Activated naive CD8-positive, alpha-beta T cell treated with anti-CD3 and anti-CD28 coated beads for 36 hours (primary cell): ENCODE data around the gene ADAMTS18. TPM values are rescaled to one million over a fixed set of nuclear protein-coding genes. Genes with fewer than 3 reads are reported as not detected.
"Not testable (repeated sequence)": the region's sequence is repeated elsewhere in the genome, so short reads cannot be mapped to it uniquely, and the experiment has no call there.

Source experiments
- DNase-seq: peaks from one replicate; pipeline ENCODE4 v3.0.0; 2021
- H3K27ac Mint-ChIP-seq: one replicate; pipeline ENCODE4 v1.8.0; 2022; ENCODE audit warnings: mild to moderate bottlenecking, moderate library complexity, mixed read lengths
- H3K27me3 Mint-ChIP-seq: one replicate; pipeline ENCODE4 v1.8.0; 2022; ENCODE audit warnings: mild to moderate bottlenecking, mixed read lengths
- H3K36me3 Mint-ChIP-seq: one replicate; pipeline ENCODE4 v1.8.0; 2021; ENCODE audit warnings: mild to moderate bottlenecking, mixed read lengths
- H3K4me1 Mint-ChIP-seq: one replicate; pipeline ENCODE4 v1.8.0; 2021; ENCODE audit warnings: mixed read lengths
- H3K4me3 Mint-ChIP-seq: one replicate; pipeline ENCODE4 v1.8.0; 2022; ENCODE audit warnings: mild to moderate bottlenecking, moderate library complexity, mixed read lengths
- H3K9me3 Mint-ChIP-seq: one replicate; pipeline ENCODE4 v1.8.0; 2022; ENCODE audit warnings: mixed read lengths
- total RNA-seq, 2 experiments: library from RNA; stranded (reverse); gene quantifications; one replicate each; pipeline ENCODE4 v1.2.3, GENCODE V29; 2021

ADAMTS18 gene
- total RNA-seq, 2 experiments from 2014 or later = not detected

DNA sequence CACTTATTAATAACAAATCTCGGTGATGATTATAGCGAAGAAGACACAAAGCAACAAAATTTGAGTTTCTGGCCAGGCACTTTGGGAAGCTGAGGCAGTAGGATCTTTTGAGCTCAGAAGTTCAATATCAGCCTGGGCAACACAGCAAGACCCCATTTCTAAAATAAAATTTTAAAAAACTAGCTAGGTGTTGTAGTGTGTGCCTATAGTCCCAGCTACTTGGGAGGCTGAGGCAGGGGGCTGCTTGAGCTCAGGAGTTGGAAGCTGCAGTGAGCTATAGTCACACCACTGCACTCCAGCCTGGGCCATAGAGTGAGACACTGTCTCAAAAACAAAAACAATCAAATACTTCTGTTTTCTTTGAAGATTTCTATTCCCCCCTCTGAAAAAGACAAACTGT, 130.7 kb downstream of the ADAMTS18 start:
- H3K4me3 Mint-ChIP-seq = no peak overlapping the region
- H3K27me3 Mint-ChIP-seq = peaks cover 3% of the 10 kb centered on the region
- H3K27ac Mint-ChIP-seq = no peak overlapping the region
- no peaks in the 10 kb centered on the region for H3K9me3 Mint-ChIP-seq
- no peak for DNase-seq
- peaks cover 10% of the 10 kb centered on the region for H3K4me1 Mint-ChIP-seq
- H3K36me3 Mint-ChIP-seq = no peaks in the 10 kb centered on the region

DNA sequence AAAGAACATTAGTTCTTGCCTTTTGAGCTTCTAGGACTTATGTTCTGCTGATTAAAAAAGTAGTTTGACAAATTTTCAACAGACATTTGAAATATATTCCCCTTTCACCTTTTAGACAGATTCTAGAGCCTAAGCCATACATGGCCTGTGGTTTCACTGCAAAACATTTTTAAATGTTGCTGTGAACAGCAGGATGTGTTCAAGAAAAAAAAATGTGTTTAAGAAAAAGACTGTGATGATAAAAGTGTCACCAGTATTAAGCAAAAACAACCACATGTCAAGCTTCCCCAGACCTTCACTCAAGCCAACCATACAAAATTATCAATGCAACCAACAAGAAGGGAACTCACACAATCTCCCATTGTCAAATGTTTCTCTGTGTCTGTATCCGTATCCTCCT, 132.2 kb downstream of the ADAMTS18 start:
- Mint-ChIP-seq H3K27ac (no peak overlapping the region), H3K4me3 (no peak overlapping the region), H3K9me3 (no peaks in the 10 kb centered on the region), H3K36me3 (no peaks in the 10 kb centered on the region), H3K27me3 (peaks cover 6% of the 10 kb centered on the region), H3K4me1 (peaks cover 3% of the 10 kb centered on the region)
- DNase-seq = no peak

GRCh38 chr16:77302249-77302648, 132.6 kb downstream of the ADAMTS18 start:
- no peaks in the 10 kb centered on the region for H3K9me3 Mint-ChIP-seq
- H3K36me3 Mint-ChIP-seq = no peaks in the 10 kb centered on the region
- DNase-seq = no peak
- H3K4me3 Mint-ChIP-seq = no peak overlapping the region
- H3K27ac Mint-ChIP-seq = no peak overlapping the region
- peaks cover 6% of the 10 kb centered on the region for H3K27me3 Mint-ChIP-seq
- no peaks in the 10 kb centered on the region for H3K4me1 Mint-ChIP-seq

- Mint-ChIP-seq H3K4me1 (no peaks in the 10 kb centered on the region), H3K27ac (no peak overlapping the region), H3K27me3 (peaks cover 9% of the 10 kb centered on the region), H3K36me3 (no peaks in the 10 kb centered on the region), H3K9me3 (no peaks in the 10 kb centered on the region), H3K4me3 (no peak overlapping the region)
- no peak for DNase-seq
These were observed 134.6 kb downstream of the ADAMTS18 start for GRCh38 chr16:77300256-77300655.

DNA sequence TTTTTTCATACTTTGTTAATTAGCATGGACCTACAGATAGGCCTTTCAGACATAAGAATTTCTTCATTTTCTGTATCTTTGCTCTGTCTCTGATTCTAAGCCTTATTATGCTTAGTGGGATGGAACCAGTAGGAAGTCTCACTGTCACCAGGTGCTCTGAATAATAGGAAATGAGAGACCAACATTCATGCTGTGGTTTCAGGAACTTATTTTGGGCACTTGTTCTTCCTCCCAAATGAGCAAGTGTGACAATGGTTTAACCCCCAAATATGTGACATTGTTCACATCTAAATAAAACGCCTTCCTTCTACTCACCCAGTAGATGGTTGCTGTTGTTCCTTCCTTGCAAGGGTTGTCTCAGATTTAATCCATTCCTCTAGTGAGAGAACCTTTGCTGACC, 135.4 kb downstream of the ADAMTS18 start:
- no peak overlapping the region for H3K27ac Mint-ChIP-seq
- no peak for DNase-seq
- H3K4me3 Mint-ChIP-seq = no peak overlapping the region
- no peaks in the 10 kb centered on the region for H3K4me1 Mint-ChIP-seq
- H3K27me3 Mint-ChIP-seq = peaks cover 12% of the 10 kb centered on the region
- no peaks in the 10 kb centered on the region for H3K9me3 Mint-ChIP-seq
- no peaks in the 10 kb centered on the region for H3K36me3 Mint-ChIP-seq

DNA sequence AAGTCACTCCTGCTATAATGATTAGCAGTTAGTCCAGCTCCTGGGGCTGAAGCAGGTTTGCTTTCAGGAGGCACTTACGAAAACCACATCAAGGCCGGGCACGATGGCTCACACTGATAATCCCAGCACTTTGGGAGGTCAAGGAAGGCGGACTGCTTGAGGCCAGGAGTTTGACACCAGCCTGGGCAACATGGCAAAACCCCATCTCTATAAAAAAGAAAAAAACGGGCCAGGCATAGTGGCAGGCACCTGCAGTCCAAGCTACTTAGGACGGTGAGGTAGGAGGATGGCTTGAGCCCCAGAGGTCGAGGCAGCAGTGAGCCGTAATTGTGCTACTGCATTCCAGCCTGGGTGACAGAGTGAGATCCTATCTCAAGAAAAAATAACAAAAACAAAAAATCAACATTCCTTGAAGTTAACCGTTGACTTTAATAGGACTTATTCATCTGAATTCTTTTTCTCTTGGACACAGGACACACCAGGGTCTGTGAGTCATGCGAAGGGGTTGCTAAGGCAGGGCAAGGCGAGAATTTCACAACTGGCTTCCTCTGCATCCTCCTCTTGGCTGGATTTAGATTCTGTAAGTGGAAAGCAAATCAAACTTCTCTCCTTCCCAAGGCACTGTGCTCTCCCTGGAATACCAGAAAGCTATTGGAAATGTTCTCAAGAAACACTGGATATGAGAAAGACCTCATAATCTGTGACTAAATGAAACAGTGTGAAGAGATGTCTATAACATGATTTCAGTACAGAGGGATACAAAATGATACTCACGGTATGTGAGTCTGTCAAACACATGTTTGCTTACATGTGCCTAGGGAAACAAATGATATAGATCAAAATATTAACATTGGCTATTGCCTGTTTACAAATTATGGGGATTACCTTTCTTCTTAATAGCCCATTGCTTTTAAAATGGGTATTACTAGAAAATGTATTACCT, 136.1 kb downstream of the ADAMTS18 start:
- Mint-ChIP-seq H3K36me3 (no peaks in the 10 kb centered on the region), H3K27ac (no peak overlapping the region), H3K4me3 (no peak overlapping the region), H3K4me1 (no peaks in the 10 kb centered on the region), H3K27me3 (peaks cover 13% of the 10 kb centered on the region), H3K9me3 (no peaks in the 10 kb centered on the region)
- DNase-seq = no peak

DNA sequence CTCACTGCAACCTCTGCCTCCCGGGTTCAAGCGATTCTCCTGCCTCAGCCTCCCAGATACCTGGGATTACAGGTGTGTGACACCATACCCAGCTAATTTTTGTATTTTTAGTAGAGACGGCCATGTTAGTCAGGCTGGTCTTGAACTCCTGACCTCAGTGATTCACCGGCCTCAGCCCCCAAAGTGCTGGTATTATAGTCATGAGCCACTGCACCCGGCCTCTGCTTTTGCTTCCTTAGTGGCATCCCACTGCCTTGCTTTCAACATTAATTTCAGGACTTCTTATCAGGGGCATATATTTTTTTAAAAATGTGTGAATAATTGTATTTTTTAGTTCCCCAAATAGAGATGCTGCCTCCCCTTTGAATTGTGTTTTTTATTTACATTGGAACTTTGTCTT, 136.8 kb downstream of the ADAMTS18 start:
- Mint-ChIP-seq H3K4me3 (no peak overlapping the region), H3K9me3 (no peaks in the 10 kb centered on the region), H3K4me1 (no peaks in the 10 kb centered on the region), H3K27me3 (peaks cover 11% of the 10 kb centered on the region), H3K27ac (no peak overlapping the region), H3K36me3 (no peaks in the 10 kb centered on the region)
- DNase-seq = no peak

GRCh38 chr16:77295896-77296295, 138.9 kb downstream of the ADAMTS18 start:
- Mint-ChIP-seq H3K4me3 (no peak overlapping the region), H3K36me3 (no peaks in the 10 kb centered on the region), H3K27ac (no peak overlapping the region), H3K9me3 (no peaks in the 10 kb centered on the region), H3K4me1 (no peaks in the 10 kb centered on the region), H3K27me3 (peaks cover 10% of the 10 kb centered on the region)
- no peak for DNase-seq

DNA sequence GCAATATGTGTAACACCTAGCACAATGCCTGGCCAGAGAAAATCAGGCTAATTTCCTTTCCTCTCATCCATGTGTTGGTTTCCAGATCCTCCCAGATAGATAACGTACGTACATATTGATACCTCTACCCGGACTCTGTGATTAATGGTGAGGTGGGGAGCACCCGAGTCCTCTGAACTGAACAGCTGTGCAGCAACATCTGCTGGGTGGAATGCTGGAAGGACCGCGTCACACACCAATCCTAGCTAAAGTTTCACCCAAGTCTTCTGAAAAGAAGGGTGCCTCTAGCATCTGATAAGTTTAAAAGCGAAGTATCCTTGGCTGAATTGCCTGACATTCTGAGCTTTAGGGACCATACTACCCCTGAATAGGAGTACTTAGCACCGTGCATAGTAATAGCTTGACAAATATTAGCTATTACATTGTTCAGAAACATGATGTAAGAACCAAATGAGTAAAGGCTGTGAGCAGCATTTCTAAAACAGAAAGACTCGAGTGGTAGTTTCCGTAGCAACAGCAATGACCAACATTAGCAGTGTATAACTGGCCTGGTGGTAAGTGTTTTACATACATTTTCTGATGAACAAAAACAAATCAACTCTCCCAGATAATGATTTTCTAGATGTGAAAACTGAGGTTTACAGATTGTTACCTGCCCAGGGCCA, 144.3 kb downstream of the ADAMTS18 start:
- Mint-ChIP-seq H3K4me3 (no peak overlapping the region), H3K27ac (no peak overlapping the region), H3K36me3 (no peaks in the 10 kb centered on the region), H3K9me3 (no peaks in the 10 kb centered on the region), H3K27me3 (peaks cover 4% of the 10 kb centered on the region), H3K4me1 (no peaks in the 10 kb centered on the region)
- no peak for DNase-seq

DNA sequence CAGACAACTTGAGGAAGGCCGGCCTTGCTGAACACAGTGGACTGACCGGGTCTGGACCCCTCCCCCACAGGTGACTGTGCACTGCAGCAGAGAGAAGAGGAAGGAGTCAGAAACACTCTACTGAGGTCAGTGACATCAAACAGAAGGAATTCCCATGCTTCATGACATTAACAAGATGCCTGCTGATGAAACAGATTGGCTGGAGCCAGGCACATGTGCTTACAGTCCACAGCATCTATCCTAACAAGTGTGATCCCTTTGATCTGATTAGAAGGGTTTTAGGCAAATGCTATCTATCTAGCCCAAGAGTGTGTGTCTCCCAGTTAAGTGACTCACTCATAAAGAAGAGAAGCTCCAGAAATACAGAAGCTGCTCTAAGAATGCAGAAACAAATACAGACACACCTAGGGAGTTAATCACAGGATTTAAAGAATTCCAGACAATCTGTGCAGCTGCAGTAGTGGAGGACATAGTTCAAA, 145.5 kb downstream of the ADAMTS18 start:
- DNase-seq = no peak
- Mint-ChIP-seq H3K27me3 (peaks cover under 1% of the 10 kb centered on the region), H3K36me3 (no peaks in the 10 kb centered on the region), H3K4me3 (no peak overlapping the region), H3K9me3 (no peaks in the 10 kb centered on the region), H3K4me1 (no peaks in the 10 kb centered on the region), H3K27ac (no peak overlapping the region)

DNA sequence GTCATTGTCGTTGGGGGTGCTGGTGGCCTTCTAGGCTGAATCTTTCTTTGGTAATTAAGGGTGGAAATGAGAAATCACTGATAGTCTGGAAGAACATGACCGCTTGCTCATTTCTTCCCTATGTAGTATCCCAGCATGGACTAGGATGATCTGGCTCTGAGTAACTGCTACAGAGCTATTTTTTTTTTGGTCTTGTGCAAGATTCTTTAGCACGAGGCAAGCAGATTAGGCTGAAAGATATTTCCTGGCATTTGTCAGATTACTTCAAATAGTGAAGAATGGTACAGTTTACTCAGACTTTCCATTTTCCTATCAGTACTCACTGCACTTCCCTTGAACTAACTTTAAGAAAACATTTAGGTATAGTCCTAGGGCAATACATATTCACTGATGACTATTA, 146.6 kb downstream of the ADAMTS18 start:
- H3K36me3 Mint-ChIP-seq = no peaks in the 10 kb centered on the region
- no peaks in the 10 kb centered on the region for H3K4me1 Mint-ChIP-seq
- no peaks in the 10 kb centered on the region for H3K9me3 Mint-ChIP-seq
- no peak overlapping the region for H3K27ac Mint-ChIP-seq
- DNase-seq = no peak
- no peaks in the 10 kb centered on the region for H3K27me3 Mint-ChIP-seq
- H3K4me3 Mint-ChIP-seq = no peak overlapping the region

DNA sequence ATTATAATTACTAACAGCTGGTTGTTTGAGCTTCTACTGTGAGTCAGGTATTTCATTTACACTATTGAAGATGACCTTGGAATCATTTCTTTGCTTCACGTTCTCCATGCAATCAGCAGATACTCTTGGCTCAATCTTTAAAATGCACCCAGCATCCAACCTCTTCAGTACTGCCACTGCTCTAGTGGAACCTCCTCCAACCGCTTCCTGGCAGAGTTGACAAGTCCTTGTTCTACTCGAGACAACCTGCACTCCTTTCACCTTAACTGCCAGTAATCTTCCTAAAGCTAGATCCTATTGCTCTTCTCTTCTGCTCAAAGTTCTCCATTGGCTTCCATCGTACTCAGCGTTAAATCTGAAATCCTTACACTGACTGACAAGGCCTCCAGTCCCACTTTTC, 149.2 kb downstream of the ADAMTS18 start:
- Mint-ChIP-seq H3K4me3 (no peak overlapping the region), H3K36me3 (no peaks in the 10 kb centered on the region), H3K27me3 (no peaks in the 10 kb centered on the region), H3K27ac (no peak overlapping the region), H3K4me1 (no peaks in the 10 kb centered on the region), H3K9me3 (no peaks in the 10 kb centered on the region)
- DNase-seq = no peak

- Mint-ChIP-seq H3K4me1 (no peaks in the 10 kb centered on the region), H3K4me3 (no peak overlapping the region), H3K27me3 (no peaks in the 10 kb centered on the region), H3K27ac (no peak overlapping the region), H3K36me3 (no peaks in the 10 kb centered on the region), H3K9me3 (no peaks in the 10 kb centered on the region)
- DNase-seq = no peak
These were observed 152.5 kb downstream of the ADAMTS18 start for GRCh38 chr16:77282345-77282744.

- not testable (repeated sequence) for H3K4me1 Mint-ChIP-seq, H3K27ac Mint-ChIP-seq, H3K36me3 Mint-ChIP-seq, H3K9me3 Mint-ChIP-seq, H3K27me3 Mint-ChIP-seq, H3K4me3 Mint-ChIP-seq, DNase-seq
These were observed 155.5 kb downstream of the ADAMTS18 start for GRCh38 chr16:77279316-77279715.

DNA sequence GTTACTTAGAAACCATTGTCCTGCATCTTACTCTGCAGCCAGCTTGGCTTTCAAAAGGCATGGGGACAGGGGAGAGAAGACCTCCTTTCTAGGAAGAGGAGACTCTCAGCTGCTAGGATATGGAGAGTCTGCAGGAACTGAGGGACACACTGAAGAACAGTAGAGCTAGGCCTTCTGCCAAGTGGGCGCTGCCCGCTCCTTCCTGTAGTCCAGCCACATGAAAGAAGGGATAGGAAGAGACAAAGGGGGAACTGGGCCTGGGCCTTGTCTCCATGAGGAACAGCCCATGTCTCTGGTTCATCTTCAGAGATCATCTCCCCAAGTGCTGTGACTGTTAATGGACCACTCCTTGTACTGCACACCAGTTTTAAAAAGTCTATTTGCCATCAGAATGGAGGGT, 157.3 kb downstream of the ADAMTS18 start:
- no peak for DNase-seq
- Mint-ChIP-seq H3K27me3 (peaks cover 15% of the 10 kb centered on the region), H3K9me3 (no peaks in the 10 kb centered on the region), H3K36me3 (no peaks in the 10 kb centered on the region), H3K4me1 (no peaks in the 10 kb centered on the region), H3K4me3 (no peak overlapping the region), H3K27ac (no peak overlapping the region)

- Mint-ChIP-seq H3K4me1 (no peaks in the 10 kb centered on the region), H3K36me3 (no peaks in the 10 kb centered on the region), H3K9me3 (no peaks in the 10 kb centered on the region), H3K27me3 (peaks cover 15% of the 10 kb centered on the region), H3K4me3 (no peak overlapping the region), H3K27ac (no peak overlapping the region)
- no peak for DNase-seq
These were observed 157.7 kb downstream of the ADAMTS18 start for GRCh38 chr16:77277141-77277540.
